Vagina (tissue), 2 donors: ENCODE data around the gene GOLGA8J. TPM values are rescaled to one million over a fixed set of nuclear protein-coding genes. Genes with fewer than 3 reads are reported as not detected.
"Not testable (repeated sequence)": the region's sequence is repeated elsewhere in the genome, so short reads cannot be mapped to it uniquely, and the experiment has no call there.

Experiments
- DNase-seq, 2 donors: peaks; one replicate each; pipeline ENCODE4 v3.0.0-alpha.2; 2017; ENCODE audit errors: extremely low spot score in 2 of 2
- H3K27ac ChIP-seq: fragments of 200-600 bp; sonication (generic); one replicate; pipeline ENCODE4 v1.5.1; 2019
- H3K27me3 ChIP-seq: fragments of 200-600 bp; sonication (generic); one replicate; pipeline ENCODE4 v1.5.1; 2019
- H3K36me3 ChIP-seq, 2 donors: fragments of 200-600 bp; sonication (generic); one replicate each; pipeline ENCODE4 v1.5.1; 2017 to 2019
- H3K4me1 ChIP-seq: fragments of 200-600 bp; sonication (generic); one replicate; pipeline ENCODE4 v1.5.1; 2019
- H3K4me3 ChIP-seq, 2 donors: fragments of 200-600 bp; sonication (generic); 1 replicate in 1 of 2; 2 replicates in 1 of 2; pipeline ENCODE4 v1.5.1; 2016 to 2019
- H3K9me3 ChIP-seq: fragments of 200-600 bp; sonication (generic); one replicate; pipeline ENCODE4 v1.5.1; 2019
- POLR2A ChIP-seq, 2 donors: fragments of 450-650 bp; IDR thresholded peaks; one replicate each; pipeline ENCODE4 v1.6.1; 2017; ENCODE audit warnings: antibody characterized with exemption in 2 of 2, mild to moderate bottlenecking in 2 of 2, moderate library complexity in 2 of 2
- POLR2AphosphoS5 ChIP-seq, 2 donors: sonication (generic); formaldehyde crosslinking; IDR thresholded peaks; one replicate each; pipeline ENCODE4 v1.9.0; 2017; ENCODE audit warnings: antibody characterized with exemption in 2 of 2, mild to moderate bottlenecking in 2 of 2, low read depth in 1 of 2; ENCODE audit not compliant: insufficient read depth in 1 of 2
- intact Hi-C: fragments of 100-400 bp; cut with DNase I; formaldehyde crosslinking; loops from one replicate; pipeline ENCODE4 v1.15.1; 2023
- total RNA-seq: library from RNA; depleted of rRNA; stranded (reverse); fragments of >200 nt; gene quantifications from one replicate; pipeline ENCODE4 v1.2.3, GENCODE V29; 2016
- TF ChIP-seq, protein P1 (sequence below), 3 experiments: fragments of 450-650 bp in 2 of 3; fragments of 200-600 bp in 1 of 3; sonication (generic) in 1 of 3; IDR thresholded peaks; one replicate each; pipeline ENCODE4 v1.5.1; 2017 to 2019; ENCODE audit warnings: antibody characterized with exemption in 3 of 3, mild to moderate bottlenecking in 2 of 3, moderate library complexity in 2 of 3

GOLGA8J gene, protein sequence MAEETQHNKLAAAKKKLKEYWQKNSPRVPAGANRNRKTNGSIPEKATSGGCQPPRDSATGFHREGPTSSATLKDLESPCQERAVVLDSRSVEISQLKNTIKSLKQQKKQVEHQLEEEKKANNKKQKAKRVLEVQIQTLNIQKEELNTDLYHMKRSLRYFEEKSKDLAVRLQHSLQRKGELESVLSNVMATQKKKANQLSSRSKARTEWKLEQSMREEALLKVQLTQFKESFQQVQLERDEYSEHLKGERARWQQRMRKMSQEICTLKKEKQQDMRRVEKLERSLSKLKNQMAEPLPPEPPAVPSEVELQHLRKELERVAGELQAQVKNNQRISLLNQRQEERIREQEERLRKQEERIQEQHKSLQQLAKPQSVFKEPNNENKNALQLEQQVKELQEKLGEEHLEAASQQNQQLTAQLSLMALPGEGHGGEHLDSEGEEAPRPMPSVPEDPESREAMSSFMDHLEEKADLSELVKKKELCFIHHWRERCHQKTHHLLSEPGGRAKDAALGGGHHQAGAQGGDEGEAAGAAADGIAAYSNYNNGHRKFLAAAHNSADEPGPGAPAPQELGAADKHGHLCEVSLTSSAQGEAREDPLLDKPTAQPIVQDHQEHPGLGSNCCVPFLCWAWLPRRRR
- total RNA-seq = not detected

DNA sequence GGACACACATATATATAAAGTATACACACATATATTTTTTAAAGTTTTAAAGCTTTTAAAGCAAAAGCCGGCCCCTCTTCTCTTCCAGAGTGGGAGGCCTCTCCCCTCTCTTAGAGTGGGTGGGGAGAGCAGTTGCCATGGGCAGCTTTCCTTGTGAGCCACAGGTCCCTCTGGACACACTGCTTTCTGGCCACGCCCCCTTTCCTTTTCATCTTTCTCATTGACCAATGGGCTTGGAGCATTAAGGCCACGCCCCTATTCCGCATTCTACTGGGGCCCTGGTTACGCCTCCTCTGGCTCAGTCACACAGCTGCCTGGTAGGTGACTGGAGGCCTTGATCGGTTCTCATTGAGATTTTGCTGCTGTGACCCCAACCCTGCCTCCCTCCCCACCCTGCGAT is at the start of gene GOLGA8J:
GOLGA8J (plus strand) TSS at position 301 of the 400 bp plus-strand sequence; CDS start at position 399, 98 bp downstream.
- H3K36me3 ChIP-seq, H3K9me3 ChIP-seq, H3K4me1 ChIP-seq, H3K27me3 ChIP-seq, intact Hi-C loops, H3K4me3 ChIP-seq, DNase-seq, H3K27ac ChIP-seq: not testable (repeated sequence)

DNA sequence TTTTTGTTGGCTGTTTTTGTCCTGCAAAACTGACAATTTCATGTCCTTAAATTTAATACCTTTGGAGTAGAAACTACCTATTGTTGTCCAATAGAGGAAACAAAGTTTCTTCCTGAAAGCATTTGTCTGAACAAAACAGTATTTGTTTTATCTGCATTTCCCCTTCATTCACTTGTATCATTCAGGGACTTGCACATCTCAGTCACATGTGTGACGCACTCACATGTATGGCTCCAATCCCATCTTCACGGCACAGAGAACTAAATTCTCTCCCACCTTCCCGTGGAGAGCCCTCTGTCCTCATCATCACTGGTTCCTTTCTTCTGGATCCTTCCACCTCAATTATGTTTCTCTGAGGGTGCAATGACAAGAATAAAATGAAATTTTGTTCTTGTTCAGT is 49.5 kb upstream of the GOLGA8J start:
- DNase-seq = no peak
- Histone ChIP-seq H3K9me3 (no peaks in the 10 kb centered on the region), H3K4me3 (no peak overlapping the region), H3K27me3 (no peaks in the 10 kb centered on the region), H3K27ac (no peak overlapping the region), H3K4me1 (no peaks in the 10 kb centered on the region), H3K36me3 (no peaks in the 10 kb centered on the region)
- TF ChIP-seq POLR2A (IDR thresholded peaks at IDR 0.05) (no peak), POLR2AphosphoS5 (IDR thresholded peaks at IDR 0.05; ENCODE audit: insufficient read depth in 1 of 2, low read depth in 1 of 2) (no peak)
- TF ChIP-seq, protein P1, sequence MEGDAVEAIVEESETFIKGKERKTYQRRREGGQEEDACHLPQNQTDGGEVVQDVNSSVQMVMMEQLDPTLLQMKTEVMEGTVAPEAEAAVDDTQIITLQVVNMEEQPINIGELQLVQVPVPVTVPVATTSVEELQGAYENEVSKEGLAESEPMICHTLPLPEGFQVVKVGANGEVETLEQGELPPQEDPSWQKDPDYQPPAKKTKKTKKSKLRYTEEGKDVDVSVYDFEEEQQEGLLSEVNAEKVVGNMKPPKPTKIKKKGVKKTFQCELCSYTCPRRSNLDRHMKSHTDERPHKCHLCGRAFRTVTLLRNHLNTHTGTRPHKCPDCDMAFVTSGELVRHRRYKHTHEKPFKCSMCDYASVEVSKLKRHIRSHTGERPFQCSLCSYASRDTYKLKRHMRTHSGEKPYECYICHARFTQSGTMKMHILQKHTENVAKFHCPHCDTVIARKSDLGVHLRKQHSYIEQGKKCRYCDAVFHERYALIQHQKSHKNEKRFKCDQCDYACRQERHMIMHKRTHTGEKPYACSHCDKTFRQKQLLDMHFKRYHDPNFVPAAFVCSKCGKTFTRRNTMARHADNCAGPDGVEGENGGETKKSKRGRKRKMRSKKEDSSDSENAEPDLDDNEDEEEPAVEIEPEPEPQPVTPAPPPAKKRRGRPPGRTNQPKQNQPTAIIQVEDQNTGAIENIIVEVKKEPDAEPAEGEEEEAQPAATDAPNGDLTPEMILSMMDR (IDR thresholded peaks at IDR 0.05) = no peak
- intact Hi-C loops = no loop called here

DNA sequence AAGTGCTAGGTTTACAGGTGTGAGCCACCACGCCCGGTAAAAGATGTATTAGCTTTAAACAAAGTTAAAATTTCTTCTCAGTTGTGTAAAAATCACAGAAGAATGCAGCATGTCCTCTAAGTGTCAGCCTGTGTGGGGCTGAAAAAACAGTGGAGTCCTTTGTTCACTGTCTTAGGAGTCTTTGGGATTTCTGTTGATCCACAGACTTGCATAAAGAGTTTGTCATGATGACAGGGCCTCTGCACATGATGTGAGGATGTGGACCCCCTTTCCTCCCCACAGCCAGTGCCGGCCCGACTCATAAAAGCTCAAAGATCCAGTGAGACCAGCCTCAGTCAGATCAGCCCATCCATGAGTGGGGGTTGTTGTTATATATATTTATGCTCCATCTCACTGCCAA is 49.0 kb upstream of the GOLGA8J start:
- Histone ChIP-seq H3K4me1 (no peaks in the 10 kb centered on the region), H3K4me3 (no peak overlapping the region), H3K36me3 (no peaks in the 10 kb centered on the region), H3K27ac (no peak overlapping the region), H3K27me3 (no peaks in the 10 kb centered on the region), H3K9me3 (no peaks in the 10 kb centered on the region)
- intact Hi-C loops = no loop called here
- DNase-seq = no peak
- no peak for TF ChIP-seq POLR2A (IDR thresholded peaks at IDR 0.05)
- TF ChIP-seq, protein P1 (IDR thresholded peaks at IDR 0.05) = no peak
- no peak for TF ChIP-seq POLR2AphosphoS5 (IDR thresholded peaks at IDR 0.05; ENCODE audit: insufficient read depth in 1 of 2, low read depth in 1 of 2)

DNA sequence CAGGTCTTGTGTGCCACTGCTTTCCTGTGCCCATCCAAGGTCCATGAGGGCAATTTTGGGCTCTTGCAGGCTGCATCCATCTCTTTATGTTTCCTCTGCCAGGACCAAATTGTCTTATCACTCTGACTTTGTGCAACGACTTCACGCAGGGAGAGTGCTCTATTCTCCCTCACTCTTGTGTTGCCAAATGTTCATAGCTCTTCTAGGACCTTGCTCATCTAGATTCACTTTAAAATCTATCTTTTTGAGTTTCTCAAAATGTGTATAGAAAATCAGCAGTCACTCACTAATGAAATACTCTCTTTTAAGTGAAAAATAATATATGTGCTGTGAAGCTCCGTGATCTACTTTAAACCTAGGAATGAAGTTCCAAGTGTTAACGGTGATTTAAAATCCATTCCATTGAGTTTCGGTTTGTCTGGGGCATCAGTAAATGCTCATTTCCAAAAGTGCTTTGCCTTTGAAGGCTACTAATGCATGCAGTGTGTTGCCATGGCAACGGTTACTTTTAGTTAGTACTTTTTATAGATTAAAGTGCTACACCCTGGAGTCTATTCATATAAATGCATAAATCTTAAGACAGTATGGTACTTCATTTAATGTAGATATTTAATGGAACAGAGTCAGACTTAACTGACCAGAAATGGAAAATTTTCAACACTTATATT is 46.6 kb upstream of the GOLGA8J start:
- Histone ChIP-seq H3K4me3 (no peak overlapping the region), H3K9me3 (no peaks in the 10 kb centered on the region), H3K4me1 (no peaks in the 10 kb centered on the region), H3K36me3 (no peaks in the 10 kb centered on the region), H3K27ac (no peak overlapping the region), H3K27me3 (no peaks in the 10 kb centered on the region)
- DNase-seq = no peak
- TF ChIP-seq, protein P1 (IDR thresholded peaks at IDR 0.05) = no peak
- TF ChIP-seq POLR2A (IDR thresholded peaks at IDR 0.05) (no peak), POLR2AphosphoS5 (IDR thresholded peaks at IDR 0.05; ENCODE audit: insufficient read depth in 1 of 2, low read depth in 1 of 2) (no peak)
- intact Hi-C loops = no loop called here

DNA sequence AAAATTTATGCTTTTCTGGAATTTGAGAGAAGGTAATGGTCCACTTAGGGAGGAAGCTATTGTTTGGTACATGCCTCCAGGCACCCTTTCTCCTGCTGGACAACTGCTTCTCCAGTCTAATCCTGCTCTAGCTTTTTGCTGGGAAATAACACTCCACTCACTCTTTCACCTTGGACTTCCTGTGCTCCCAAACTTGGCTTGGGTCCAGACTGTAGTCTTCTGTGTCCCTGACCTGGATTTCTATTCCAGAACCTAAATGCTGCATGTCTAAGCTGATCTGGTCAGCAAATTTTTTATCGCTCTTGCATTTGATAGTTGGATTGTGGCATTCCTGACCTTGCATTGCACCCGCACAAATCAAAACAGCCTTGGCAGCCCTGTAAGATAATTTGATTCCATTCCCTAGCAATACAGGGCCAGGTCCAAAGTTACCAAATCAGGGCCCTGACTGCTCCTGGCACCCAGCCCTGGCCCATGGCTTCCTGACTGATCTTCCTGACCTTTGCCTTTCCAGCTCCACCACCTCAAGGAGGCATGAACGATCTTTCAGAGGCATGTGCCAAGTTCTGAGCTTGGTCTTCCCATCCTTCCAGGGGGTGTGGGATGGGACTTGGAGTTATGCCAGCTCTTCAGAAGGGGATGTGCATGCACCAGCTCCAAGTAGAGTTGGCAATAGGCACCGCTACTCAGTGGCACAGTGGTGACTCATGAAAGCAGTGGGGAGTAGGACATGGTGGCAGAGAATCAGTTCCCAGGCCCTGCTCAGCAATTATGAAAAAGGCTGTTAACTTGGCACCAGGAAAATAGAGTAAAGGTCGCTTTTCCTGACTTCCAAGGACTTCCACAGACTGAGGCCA is 43.9 kb upstream of the GOLGA8J start:
- TF ChIP-seq, protein P1 (IDR thresholded peaks at IDR 0.05) = no peak
- TF ChIP-seq POLR2A (IDR thresholded peaks at IDR 0.05) = no peak
- TF ChIP-seq POLR2AphosphoS5 (IDR thresholded peaks at IDR 0.05; ENCODE audit: insufficient read depth in 1 of 2, low read depth in 1 of 2) = no peak
- intact Hi-C loops = no loop called here
- Histone ChIP-seq H3K4me1 (no peaks in the 10 kb centered on the region), H3K36me3 (no peaks in the 10 kb centered on the region), H3K27me3 (no peaks in the 10 kb centered on the region), H3K27ac (no peak overlapping the region), H3K9me3 (no peaks in the 10 kb centered on the region), H3K4me3 (no peak overlapping the region)
- no peak for DNase-seq
